ENCODE results near the gene ZNF746. TPM values are rescaled to one million over a fixed set of nuclear protein-coding genes. Genes with fewer than 3 reads are reported as not detected.

ZNF746 gene
- total and polyA plus RNA-seq, 10 of the 15 experiments (the other 5 are each of a cell fraction or from before 2014, with no cell fraction given), result 1.2 to 19.0 (median 6.3) TPM

DNA sequence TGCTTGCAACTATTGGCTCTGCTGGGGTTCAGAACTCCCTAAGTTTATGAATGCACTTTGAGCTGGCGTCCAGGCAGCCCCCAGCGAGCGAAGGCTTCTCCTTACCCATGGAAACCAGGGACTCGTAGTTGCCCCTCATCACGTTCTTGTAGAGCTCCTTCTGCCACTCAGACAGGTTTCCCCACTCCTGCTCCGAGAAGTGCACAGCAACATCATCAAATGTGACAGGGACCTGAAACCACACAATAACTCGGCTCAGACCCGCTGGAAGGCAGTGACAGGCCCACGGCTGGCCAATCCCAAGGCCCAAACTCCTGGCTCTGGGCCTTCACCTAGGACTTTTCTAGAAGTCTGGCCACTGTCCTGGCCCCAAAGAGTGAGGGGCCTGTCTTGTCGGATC lies 43.6 kb downstream of the ZNF746 start (continued):
- TF ChIP-seq, protein P1, sequence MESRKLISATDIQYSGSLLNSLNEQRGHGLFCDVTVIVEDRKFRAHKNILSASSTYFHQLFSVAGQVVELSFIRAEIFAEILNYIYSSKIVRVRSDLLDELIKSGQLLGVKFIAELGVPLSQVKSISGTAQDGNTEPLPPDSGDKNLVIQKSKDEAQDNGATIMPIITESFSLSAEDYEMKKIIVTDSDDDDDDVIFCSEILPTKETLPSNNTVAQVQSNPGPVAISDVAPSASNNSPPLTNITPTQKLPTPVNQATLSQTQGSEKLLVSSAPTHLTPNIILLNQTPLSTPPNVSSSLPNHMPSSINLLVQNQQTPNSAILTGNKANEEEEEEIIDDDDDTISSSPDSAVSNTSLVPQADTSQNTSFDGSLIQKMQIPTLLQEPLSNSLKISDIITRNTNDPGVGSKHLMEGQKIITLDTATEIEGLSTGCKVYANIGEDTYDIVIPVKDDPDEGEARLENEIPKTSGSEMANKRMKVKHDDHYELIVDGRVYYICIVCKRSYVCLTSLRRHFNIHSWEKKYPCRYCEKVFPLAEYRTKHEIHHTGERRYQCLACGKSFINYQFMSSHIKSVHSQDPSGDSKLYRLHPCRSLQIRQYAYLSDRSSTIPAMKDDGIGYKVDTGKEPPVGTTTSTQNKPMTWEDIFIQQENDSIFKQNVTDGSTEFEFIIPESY (IDR thresholded peaks at IDR 0.05), result no peak

DNA sequence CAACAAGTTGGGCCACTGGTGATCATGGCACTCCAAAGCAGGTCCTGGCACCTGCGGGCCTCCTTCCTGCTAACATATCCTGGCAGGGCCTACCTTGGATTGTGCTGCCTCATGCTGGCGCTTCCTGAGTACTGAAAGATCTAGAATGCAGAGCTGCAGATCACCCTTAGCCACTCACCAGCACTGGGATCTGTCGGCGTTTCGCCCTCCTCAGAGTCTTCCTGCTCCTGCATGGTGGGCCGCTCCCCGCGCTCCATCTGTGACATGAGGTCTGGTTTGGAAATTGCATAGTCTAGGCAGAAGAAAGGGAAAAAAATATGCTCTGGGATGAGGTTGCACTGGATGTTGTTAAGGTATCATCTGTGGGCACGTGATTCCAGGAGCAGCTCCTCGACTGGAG lies 46.8 kb downstream of the ZNF746 start:
- Histone ChIP-seq H3K4me2 (ENCODE audit: control insufficient read depth, insufficient read depth) (no peak overlapping the region), H4K20me1 (ENCODE audit: control insufficient read depth, insufficient read depth) (no peaks in the 10 kb centered on the region), H3K27ac (ENCODE audit: control insufficient read depth, insufficient read depth) (no peak overlapping the region), H3K27me3 (replicated peaks in 1 of 2; ENCODE audit: control insufficient read depth in 2 of 2, insufficient read depth in 2 of 2, low read length in 1 of 2) (no peaks in the 10 kb centered on the region), H3K4me3 (no peak overlapping the region), H3K4me1 (ENCODE audit: control insufficient read depth, insufficient read depth, low read length) (no peaks in the 10 kb centered on the region), H3K79me2 (ENCODE audit: control insufficient read depth, insufficient read depth, low read length) (no peaks in the 10 kb centered on the region), H3K9ac (ENCODE audit: control insufficient read depth, insufficient read depth, low read length) (no peak overlapping the region), H3K9me3 (replicated peaks; ENCODE audit: control insufficient read depth, insufficient read depth, low read length) (no peaks in the 10 kb centered on the region), H2AFZ (ENCODE audit: control insufficient read depth, low read depth, low read length) (no peak overlapping the region), H3K36me3 (ENCODE audit: control insufficient read depth in 2 of 2, insufficient read depth in 2 of 2, low read length in 1 of 2) (peaks cover 10 to 18% of the 10 kb centered on the region in 2 experiments; a peak in 3 of 4 replicates)
- no peak for ATAC-seq
- no TSS peak for BruUV-seq (replicated peaks)
- 98% methylated on average over 10 of the region's 10 CpGs for WGBS (ENCODE audit: insufficient coverage, insufficient replicate concordance, low lambda C conversion rate, missing lambda C conversion rate)
- FAIRE-seq, result no peak
- ChIA-PET SMC1A (ENCODE audit: uncharacterized antibody, unreplicated experiment) (no interaction called here), CTCF (interaction anchor here (1.7 kb wide), 1 partner anchor 148 kb away, joined by 3 read pairs; no protein-coding TSS in a partner anchor), RAD21 (ENCODE audit: unreplicated experiment) (no interaction called here), POLR2A (no interaction called here)
- in situ Hi-C loops (cut with MboI), result no loop called here
- intact Hi-C loops (cut with micrococcal nuclease; ENCODE audit: unreplicated experiment), result no loop called here
- no peak for DNase-seq (ENCODE audit: low read depth, low spot score)
- TF ChIP-seq, protein P2, sequence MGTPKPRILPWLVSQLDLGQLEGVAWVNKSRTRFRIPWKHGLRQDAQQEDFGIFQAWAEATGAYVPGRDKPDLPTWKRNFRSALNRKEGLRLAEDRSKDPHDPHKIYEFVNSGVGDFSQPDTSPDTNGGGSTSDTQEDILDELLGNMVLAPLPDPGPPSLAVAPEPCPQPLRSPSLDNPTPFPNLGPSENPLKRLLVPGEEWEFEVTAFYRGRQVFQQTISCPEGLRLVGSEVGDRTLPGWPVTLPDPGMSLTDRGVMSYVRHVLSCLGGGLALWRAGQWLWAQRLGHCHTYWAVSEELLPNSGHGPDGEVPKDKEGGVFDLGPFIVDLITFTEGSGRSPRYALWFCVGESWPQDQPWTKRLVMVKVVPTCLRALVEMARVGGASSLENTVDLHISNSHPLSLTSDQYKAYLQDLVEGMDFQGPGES (IDR thresholded peaks at IDR 0.05), result no peak
- no peak for TF ChIP-seq MXI1 (IDR thresholded peaks at IDR 0.05; ENCODE audit: low read depth, low read length)
- no peak for TF ChIP-seq MTA3 (IDR thresholded peaks at IDR 0.05; ENCODE audit: borderline replicate concordance, low read length)
- no peak for TF ChIP-seq SPI1 (IDR thresholded peaks at IDR 0.05; ENCODE audit: borderline replicate concordance, insufficient read depth, low read depth, low read length)
- no peak for TF ChIP-seq TAF1 (IDR thresholded peaks at IDR 0.05; ENCODE audit: borderline replicate concordance, low read depth, low read length)
- no peak for TF ChIP-seq EZH2 (IDR thresholded peaks at IDR 0.05; ENCODE audit: borderline replicate concordance, control insufficient read depth, low read depth, low read length)
- no peak for TF ChIP-seq ZNF207 (IDR thresholded peaks at IDR 0.05; ENCODE audit: borderline replicate concordance)
